A673 (cell line): ENCODE data around the gene PCBP1.

Experiments
- EZH2 ChIP-seq: fragments of 200-600 bp; sonication (generic); IDR thresholded peaks from 2 replicates; pipeline ENCODE4 v1.6.1; 2017; ENCODE audit warnings: borderline replicate concordance, low read depth, mild to moderate bottlenecking, mixed read lengths, antibody characterized with exemption, low read length; ENCODE audit not compliant: poor library complexity, severe bottlenecking
- TF ChIP-seq, protein P1 (sequence below): fragments of 300-800, 200-600 bp; sonication (generic); conservative IDR thresholded peaks from 2 replicates; pipeline ENCODE4 v1.5.1; 2017; ENCODE audit warnings: low read depth, mild to moderate bottlenecking, antibody characterized with exemption, low read length, moderate library complexity, mixed read lengths

DNA sequence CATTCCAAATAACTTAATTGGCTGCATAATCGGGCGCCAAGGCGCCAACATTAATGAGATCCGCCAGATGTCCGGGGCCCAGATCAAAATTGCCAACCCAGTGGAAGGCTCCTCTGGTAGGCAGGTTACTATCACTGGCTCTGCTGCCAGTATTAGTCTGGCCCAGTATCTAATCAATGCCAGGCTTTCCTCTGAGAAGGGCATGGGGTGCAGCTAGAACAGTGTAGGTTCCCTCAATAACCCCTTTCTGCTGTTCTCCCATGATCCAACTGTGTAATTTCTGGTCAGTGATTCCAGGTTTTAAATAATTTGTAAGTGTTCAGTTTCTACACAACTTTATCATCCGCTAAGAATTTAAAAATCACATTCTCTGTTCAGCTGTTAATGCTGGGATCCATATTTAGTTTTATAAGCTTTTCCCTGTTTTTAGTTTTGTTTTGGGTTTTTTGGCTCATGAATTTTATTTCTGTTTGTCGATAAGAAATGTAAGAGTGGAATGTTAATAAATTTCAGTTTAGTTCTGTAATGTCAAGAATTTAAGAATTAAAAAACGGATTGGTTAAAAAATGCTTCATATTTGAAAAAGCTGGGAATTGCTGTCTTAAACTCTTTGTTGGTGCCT lies 1.4 kb downstream of the PCBP1 start:
- TF ChIP-seq, protein P1, sequence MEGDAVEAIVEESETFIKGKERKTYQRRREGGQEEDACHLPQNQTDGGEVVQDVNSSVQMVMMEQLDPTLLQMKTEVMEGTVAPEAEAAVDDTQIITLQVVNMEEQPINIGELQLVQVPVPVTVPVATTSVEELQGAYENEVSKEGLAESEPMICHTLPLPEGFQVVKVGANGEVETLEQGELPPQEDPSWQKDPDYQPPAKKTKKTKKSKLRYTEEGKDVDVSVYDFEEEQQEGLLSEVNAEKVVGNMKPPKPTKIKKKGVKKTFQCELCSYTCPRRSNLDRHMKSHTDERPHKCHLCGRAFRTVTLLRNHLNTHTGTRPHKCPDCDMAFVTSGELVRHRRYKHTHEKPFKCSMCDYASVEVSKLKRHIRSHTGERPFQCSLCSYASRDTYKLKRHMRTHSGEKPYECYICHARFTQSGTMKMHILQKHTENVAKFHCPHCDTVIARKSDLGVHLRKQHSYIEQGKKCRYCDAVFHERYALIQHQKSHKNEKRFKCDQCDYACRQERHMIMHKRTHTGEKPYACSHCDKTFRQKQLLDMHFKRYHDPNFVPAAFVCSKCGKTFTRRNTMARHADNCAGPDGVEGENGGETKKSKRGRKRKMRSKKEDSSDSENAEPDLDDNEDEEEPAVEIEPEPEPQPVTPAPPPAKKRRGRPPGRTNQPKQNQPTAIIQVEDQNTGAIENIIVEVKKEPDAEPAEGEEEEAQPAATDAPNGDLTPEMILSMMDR = no peak
- no peak for TF ChIP-seq EZH2
